Activated T-helper 9 cell treated with anti-CD3 and anti-CD28 coated beads, Interleukin-2, amount 50 U/mL, for 16 hours (primary cell): Measurements from ENCODE around the gene HSBP1L1.
"Not testable (repeated sequence)": the region's sequence is repeated elsewhere in the genome, so short reads cannot be mapped to it uniquely, and the experiment has no call there.

ENCODE experiments used
- DNase-seq: peaks from one replicate; pipeline ENCODE4 v3.0.0-alpha.2; 2020; ENCODE audit warnings: low read depth

HSBP1L1 gene

DNA sequence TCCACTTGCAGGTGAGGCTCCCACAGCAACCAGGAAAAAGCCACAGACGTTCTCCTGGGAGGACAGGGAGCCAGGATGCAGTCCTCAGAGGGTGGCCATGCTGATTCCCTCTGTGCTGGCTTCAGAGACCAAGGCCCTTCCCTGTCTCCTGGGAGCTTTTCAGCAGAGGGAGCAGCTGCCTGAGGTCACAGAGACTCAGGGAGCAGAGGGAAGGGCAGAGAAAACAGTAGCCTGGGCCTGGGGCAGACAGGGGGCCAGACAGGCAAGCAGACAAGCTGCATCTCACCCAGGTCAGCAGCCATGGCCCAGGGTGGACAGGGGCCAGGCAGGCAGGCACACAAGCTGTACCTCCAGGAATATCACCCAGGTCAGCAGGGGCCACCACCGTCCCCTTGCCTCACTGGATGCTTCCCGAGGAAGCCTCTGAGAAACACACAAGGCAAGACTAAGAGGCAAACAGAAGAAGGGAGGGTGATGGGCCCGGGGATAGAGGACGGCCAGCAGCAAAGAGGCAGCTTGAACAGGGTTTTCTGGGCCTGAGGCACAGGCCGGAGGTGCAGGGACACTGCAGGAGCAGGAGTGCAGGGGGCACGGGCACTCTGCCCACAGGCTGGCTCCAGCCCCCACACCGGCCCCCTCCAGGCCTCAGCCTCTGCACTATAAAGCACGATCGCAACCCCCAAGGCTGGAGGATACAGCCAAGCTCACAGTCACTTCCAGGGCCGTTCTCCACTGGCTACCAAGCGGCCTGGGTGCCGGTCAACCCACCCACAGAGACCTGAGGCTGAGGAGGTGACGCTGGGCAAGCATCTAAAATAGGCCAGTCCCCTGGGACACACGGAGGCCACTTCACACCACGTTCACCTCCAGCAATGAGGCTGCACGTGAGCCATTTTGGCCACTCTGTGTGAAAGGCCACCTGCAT lies 19.1 kb upstream of the HSBP1L1 start:
- DNase-seq: no peak

DNA sequence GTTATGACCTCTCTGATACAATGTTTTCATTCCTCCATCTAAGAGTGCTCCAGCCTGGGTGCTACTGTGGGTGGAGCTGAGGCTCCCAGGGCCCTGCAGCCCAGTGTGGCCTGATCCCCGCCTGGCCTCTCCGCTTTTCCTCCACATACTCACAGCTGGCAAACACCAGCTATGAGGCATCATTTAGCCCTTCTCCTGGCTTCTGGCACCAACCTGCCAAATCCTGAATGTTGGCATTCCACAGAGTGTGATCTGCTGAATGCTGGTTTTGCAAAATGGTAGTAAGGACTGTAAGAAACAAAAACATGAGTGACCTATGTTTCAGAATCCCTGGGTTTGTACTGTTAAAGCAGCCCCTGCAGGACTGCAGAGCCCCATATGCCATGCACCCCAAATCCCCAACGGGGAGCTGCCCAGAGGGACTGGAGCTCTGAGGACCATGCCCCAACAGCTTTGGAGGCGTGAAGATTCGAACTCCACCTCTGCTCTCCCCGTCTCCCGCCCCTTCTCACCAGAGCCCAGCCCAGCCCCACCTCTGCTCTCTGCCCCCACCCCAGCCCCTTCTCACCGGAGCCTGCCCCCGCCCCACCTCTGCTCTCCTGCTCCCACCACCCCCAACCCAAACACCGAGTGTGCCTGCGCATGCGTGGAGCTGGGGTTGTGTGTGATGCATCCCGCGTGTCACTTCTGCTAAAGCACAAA lies 17.2 kb upstream of the HSBP1L1 start:
- no peak for DNase-seq

DNA sequence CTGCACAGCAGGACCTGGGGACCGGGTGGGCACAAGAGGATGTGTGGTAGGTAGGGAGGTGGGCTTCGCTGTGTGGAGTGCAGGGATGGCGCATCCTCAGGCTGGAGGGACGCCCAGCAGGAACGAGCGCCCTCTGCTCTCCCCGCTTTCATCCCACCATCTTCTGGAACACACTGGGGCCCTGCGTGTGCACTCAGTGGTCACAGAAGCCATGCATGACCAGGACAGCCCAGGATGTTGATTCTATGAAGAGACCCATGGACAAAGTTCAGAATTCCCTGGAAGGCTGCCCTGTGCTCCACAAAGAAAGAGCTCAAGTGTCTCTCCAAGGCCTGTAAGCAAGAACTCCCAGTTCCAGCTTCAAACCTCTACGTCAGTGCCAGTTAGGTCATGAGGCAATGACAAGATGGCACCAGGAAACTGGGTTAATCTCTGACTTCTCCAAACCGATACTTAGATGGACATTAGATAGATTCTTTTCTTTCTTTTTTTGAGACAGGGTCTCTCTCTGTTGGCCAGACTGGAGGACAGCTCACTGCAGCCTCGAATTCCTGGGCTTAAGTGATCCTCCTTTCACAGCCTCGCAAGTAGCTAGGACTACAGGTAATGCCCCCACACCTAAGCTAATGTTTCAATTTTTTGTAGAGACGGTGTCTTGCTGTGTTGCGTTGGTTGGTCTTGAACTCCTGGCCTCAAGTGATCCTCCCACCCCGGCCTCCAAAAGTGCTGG lies 16.4 kb upstream of the HSBP1L1 start:
- no peak for DNase-seq

DNA sequence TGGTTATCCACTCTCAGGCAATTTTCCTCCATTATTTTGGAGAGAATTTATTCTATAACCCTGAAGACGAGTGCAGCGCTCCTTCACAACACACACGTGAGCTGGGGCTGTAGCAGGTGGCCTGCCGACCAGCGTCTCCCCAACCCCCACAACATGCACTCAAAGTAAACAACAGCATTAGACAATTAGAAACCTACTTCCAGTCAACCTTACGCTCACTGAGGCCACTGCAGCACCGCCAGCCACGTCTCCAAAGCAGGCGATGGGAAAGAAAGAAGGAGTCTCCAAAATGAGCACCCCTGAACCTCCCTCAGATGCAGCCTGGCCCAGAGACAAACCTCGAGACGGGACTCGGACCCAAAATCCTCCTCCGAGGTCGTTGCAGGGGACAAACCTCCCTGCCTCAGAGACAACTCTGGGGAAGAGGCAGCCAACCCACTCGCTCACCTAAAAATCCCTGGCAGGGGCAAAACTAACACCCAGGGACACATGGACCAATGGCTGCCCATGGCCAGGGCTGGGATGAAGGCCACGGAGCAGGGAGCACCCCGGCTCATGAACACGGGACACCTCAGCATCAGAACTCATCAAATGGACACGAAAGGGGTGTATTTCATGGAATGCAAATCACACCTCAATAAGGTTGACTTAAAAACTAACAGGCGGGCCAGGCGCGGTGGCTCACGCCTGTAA lies 15.6 kb upstream of the HSBP1L1 start:
- DNase-seq: no peak

DNA sequence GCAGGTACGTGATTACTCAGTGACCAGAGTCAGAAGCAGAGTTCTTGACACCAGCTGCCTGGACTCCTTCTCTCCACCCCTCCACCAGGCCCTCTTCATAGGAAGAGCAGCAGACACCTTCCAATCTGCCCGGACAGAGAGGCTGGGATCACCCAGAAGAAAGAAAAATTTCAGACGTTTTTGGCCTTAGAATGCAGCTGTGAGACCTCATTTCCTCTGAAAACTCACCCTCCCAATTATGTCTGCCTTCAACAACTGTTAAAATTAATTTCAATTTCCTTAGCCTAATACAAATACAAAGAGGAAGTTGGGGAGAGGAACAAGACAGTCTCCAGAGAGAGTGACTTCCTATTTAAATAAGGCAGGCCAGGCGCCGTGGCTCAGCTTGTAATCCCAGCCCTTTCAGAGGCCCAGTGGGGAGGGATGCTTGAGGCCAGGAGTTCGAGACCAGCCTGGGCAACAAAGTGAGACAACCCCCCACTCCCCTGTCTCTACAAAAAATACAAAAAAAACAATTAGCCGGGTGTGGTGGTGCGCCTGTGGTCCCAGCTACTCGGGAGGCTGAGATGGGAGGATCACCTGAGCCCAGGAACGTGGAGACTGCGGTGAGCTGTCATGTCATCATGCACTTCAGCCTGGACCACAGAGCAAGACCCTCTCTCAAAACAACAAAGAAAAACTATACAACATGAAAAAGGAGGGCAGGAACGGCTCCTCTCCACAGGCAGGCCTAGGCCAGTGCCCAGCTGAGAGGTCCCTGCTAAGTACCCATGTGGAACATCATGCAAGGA lies 14.6 kb upstream of the HSBP1L1 start:
- DNase-seq: no peak

DNA sequence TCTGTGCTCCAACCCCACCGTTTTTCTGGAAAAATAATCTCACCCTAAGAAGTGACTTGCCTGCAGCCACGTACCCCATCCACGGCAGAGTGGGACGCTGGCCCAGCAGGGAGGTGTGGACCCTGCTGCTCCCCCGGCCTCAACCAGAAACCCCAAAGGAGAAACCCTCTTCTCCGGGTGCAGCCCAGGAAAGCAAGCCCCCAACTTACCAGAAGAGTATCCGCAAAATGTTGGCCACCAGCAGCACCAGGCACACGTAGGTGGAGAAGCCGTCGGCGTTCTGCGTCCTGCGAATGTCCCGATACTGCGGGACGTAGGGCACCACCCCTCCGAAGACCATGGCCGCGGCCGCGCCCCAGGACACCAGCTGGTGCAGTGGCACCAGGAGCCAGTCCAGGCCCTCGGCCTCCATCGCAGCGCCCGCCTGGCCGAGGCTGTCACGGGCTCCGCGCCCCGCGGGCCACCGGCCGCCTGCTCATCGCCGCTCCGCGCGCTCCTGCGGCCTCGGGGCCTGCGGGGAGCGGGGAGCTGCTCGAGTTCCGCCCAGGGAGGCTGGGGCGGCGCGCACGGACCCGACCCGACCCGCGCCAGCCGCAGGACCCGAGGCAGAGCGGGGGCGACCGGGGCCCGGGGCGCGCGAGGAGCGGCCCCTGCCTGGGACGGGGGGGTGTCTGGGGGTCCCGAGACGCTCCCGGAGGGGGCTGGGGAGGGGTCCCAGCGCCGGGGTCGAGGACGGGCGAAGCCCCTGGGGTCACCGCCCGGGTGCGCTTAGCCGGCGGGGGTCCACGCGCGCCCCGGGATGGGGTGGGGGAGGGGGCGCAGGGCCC lies 13.7 kb upstream of the HSBP1L1 start:
- no peak for DNase-seq

DNA sequence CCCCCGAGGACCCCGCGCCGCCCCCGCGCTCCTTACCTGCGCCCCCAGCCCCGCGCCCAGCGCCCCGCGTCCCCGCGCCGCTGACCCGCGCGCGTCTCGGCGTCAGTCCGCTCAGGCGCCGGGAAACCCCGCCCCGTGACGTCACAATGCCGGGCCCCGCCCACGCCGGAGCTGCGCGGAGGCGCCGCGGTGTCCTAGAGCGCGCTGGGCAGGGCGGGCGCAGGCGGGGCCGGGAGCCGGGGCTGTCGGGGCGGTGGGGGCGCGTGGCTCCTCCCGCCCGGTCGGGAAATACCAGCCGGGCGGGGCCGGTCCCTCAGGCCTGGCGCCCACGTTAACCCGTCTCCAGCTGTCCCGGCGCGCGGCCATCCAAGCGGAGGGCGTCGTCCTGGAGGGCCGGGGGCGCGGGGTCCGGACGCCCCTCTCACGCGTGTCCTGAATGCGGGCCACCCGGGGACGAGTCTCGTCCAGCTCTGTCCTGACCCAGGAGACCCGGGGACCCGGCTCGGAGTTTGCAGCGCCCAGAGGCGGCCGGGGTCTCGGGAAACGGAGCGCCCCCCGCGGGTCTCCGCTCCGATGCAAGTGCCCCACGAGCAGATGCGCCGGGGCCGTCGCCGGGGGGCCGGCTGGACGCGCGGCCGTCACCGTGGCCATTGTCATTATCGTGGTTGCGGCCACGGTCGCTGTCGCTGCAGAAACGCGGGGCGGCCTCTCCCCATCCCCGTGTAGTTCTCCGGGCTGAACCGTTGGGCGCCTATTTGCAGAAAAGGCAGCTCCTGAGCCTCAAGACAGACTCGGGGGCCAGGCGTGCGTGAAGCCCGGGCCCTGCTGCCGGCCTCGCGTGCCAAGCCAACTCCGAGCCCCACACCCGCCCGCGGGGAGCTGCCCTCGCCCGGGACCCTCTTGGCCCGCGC lies 12.6 kb upstream of the HSBP1L1 start, which contains the start of gene SLC66A2:
SLC66A2 (minus strand) TSS at position 109 of the 911 bp plus-strand sequence. CDS start 727 bp downstream, outside the sequence.
- peak; percentile 91 for DNase-seq

DNA sequence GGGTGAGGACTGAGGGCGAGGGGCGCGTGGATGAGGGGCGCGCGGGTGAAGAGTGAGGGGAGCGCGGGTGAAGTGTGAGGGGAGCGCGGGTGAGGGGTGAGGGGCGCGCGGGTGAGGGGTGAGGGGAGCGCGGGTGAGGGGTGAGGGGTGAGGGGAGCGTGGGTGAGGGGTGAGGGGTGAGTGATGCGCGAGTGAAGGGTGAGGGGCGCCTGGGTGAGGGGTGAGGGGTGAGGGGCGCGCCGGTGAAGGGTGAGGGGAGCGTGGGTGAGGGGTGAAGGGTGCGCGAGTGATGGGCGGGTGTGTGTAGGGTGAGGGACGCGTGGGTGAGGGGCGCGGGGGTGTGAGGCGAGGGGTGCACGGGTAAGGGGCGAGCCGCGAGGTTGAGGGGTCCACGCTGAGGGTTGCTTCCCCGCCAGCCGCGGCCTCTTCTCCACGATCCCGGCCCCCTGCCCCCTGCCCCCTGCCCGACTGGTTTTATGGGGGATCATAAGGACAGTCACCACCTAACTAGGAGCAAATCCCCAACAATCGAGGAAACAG lies 11.9 kb upstream of the HSBP1L1 start:
- no peak for DNase-seq

DNA sequence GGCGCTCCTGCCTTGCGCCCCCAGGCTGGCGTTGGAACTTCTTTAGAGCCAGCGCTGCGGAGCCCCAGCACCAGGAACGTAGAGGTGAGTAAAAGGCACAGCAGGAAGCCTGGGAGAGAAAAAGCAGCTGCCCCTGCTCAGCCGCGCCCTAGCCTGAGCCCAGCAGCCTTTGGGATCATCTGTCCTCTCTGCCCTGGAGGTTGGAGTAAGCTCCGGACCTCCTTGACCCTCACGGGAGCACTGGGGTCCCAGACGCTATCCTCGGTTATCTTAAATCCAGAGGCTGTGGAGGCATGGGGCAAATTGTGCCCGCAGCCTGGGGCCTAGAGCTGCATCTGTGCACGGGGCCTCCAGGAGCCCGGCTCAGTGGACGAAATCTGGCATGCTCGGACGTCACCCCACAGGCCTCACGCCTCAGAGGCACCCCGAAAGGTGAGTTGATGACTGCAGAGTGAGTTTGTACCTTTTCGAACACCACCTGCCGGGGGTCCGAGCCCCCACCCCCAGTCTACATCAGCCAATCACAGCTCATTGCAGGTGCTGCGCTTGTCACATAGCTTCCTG lies 11.4 kb upstream of the HSBP1L1 start:
- no peak for DNase-seq

DNA sequence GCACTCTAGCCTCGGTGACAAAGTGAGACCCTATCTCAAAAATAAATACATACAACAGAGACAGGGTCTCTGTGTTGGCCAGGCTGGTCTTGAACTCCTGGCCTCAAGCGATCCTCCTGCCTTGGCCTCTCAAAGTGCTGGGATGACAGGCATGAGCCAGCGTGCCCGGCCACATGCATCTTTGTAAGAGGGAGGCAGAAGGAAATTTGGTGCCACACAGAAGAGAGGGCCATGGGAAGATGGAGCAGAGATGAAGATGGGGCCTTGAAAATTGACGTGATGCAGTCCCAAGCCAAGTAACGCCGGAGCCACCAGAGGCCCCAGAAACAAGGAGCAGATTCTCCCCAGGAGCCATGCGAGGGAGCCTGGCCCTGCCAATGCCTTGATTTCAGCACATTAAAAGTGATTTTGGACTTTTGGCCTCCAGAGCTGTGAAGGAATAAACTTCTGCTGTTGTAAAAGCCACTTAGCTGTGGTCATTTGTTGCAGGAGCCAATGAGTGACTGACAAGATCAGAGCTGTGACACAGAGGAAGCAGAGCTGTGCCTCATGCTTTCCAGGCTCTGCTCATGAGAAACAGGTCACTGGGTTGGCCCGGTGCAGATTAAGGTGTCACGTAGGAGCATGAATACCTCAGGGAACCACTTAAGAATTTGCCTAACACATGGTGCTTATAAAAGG lies 10.3 kb upstream of the HSBP1L1 start:
- DNase-seq: no peak

DNA sequence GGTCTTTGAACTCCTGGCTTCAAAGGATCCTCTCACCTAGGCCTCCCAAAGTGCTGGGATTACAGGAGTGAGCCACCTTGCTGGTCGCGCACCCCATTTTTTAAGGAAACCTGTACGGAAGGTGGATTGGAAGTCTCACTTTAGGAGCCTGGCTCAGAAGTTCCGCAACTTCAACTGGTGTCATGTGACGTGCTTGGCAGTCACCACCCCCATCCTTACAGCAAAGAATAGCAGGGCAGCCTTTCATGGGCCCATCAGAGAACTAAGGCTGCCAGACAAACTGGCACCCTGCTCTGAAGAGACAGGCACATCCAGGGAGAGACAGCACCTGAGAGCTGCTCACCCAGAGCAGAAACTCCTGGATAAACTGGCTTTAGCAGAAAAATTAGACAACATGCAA lies 9.7 kb upstream of the HSBP1L1 start:
- no peak for DNase-seq

DNA sequence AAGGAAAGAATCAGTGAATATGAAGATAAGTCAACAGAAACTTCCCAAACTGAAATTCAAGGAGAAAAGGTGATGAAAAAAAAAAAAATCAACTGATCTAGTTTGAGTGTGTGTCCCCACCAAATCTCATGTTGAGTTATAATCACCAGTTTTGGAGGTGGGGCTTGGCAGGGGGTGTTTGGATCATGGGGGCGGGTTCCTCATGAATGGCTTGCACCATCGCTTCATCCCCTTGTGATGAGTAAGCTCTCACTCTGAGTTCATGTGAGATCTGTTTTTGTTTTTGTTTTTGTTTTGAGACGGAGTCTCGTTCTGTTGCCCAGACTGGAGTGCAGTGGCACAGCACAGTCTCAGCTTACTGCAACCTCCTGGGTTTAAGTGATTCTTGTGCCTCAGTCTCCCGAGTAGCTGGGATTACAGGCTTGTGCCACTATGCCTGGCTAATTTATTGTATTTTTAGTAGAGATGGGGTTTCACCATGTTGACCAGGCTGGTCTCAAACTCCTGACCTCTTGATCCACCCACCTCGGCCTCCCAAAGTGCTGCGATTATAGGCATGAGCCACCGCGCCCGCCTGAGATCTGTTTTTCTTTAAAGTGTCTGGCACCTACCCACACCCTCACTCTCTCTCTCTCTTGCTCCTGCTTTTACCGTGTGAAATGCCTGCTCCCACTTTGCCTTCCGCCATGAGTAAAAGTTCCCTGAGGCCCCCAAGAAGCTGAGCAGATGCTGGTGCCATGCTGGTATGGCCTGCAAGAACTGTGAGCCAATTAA lies 9.0 kb upstream of the HSBP1L1 start:
- no peak for DNase-seq

DNA sequence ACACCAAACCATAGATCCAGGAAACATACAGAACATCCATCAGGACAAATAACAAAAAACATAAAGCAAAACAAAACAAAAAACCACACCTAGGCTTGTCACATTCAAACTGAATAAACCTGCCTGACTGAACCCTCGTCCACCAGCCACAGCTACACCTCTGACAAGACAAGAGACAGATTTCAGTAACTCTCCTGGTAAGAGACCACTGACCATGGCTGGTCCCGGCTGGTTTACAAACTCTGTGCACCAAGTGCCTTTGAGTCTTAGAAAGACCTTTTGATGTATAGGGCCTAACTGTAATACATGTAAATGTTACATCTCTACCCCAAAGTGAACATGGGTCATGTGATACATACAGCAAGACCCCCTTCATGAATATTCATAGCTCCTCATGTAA lies 8.2 kb upstream of the HSBP1L1 start:
- no peak for DNase-seq

DNA sequence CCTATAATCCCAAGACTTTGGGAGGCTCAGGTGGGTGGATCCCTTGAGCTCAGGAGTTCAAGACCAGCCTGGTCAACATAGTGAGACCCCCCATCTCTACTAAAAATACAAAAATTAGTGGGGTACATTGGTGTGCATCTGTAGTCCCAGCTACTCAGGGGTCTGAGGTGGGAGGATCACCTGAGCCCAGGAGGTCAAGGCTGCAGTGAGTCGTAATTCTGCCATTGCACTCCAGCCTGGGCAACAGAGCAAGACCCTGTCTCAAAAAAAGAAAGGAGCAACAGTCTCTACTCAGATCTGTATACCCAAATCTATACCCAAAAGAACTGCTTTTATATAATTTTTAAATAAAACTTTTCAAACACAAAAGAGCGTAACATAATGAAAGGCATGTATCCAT lies 5.5 kb upstream of the HSBP1L1 start:
- no peak for DNase-seq

DNA sequence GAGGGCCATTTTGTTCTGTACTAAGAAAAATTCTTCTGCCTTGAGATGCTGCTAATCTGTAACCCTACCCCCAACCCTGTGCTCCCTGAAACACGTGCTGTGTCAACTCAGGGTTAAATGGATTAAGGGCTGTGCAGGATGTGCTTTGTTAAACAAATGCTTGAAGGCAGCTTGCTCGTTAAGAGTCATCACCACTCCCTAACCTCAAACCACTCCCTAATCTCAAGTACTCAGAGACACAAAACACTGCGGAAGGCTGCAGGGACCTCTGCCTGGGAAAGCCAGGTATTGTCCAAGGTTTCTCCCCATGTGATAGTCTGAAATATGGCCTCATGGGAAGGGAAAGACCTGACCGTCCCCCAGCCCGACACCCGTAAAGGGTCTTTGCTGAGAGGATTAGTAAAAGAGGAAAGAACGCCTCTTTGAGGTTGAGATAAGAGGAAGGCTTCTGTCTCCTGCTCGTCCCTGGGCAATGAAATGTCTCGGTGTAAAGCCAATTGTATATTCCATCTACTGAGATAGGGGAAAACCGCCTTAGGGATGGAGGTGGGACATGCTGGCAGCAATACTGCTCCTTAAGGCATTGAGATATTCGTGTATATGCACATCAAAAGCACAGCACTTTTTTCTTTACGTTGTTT lies 4.2 kb upstream of the HSBP1L1 start:
- DNase-seq: not testable (repeated sequence)

DNA sequence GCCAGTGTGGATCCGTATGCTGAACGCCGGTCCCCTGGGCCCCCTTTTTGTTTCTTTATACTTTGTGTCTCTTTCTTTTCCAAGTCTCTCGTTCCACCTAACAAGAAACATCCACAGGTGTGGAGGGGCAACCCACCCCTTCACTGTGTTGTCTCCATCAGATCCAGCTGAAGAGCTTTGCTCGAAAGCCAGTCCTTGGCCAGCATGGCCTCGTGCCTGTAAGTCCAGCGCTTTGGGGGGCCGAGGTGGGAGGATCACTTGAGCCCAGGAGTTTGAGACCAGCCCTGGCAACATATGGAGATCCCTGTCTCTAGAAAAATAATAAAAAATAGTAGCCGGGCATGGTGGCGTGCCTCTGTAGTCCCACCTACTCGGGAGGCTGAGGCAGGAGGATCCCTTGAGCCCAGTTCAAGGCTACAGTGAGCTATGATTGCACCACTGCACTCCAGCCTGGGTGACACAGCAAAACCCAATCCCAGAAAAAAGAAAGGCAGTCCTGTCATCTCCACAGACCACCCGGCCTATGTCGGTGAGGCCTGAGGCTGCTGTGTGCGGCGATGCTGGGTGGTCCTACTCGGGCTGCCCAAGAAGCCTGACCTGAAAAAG lies 3.4 kb upstream of the HSBP1L1 start:
- no peak for DNase-seq
